GM12878 (cell line): ENCODE data around the gene ANP32B. TPM values are rescaled to one million over a fixed set of nuclear protein-coding genes. Genes with fewer than 3 reads are reported as not detected.
A peak's percentile ranks its signal among the peaks of the same experiment; 100 is the strongest.

ENCODE experiments used
- FOXK2 ChIP-seq: fragments of 450-650 bp; IDR thresholded peaks from 2 replicates; pipeline ENCODE4 v1.6.1; 2017; ENCODE audit warnings: mild to moderate bottlenecking, moderate library complexity
- HDGF ChIP-seq: fragments of 450-650 bp; IDR thresholded peaks from 2 replicates; pipeline ENCODE4 v1.6.1; 2016; ENCODE audit warnings: antibody characterized with exemption
- MAX ChIP-seq: IDR thresholded peaks from 2 replicates; pipeline ENCODE4 v1.6.1; 2012; ENCODE audit warnings: low read depth, low read length, improper control_type of control experiment
- NFYA ChIP-seq: IDR thresholded peaks from 2 replicates; pipeline ENCODE4 v1.6.1; 2011; ENCODE audit warnings: low read depth, mild to moderate bottlenecking, low read length, improper control_type of control experiment, borderline replicate concordance
- NFYB ChIP-seq: IDR thresholded peaks from 2 replicates; pipeline ENCODE4 v1.6.1; 2011; ENCODE audit warnings: low read depth, mild to moderate bottlenecking, low read length, improper control_type of control experiment, moderate library complexity; ENCODE audit not compliant: insufficient read depth
- NR2C2 ChIP-seq: IDR thresholded peaks from 2 replicates; pipeline ENCODE4 v1.6.1; 2011; ENCODE audit warnings: borderline replicate concordance, low read depth; ENCODE audit not compliant: control insufficient read depth, insufficient read length
- SIX5 ChIP-seq: IDR thresholded peaks from 2 replicates; pipeline ENCODE4 v1.6.1; 2011; ENCODE audit warnings: mild to moderate bottlenecking, low read depth, low read length, moderate library complexity; ENCODE audit not compliant: severe bottlenecking
- SMAD5 ChIP-seq: IDR thresholded peaks from 2 replicates; pipeline ENCODE4 v1.6.1; 2016; ENCODE audit warnings: antibody characterized with exemption, low read depth
- SREBF1 ChIP-seq: IDR thresholded peaks from 2 replicates; pipeline ENCODE4 v1.6.1; 2012; ENCODE audit warnings: mild to moderate bottlenecking, low read length
- YY1 ChIP-seq: IDR thresholded peaks from 2 replicates; pipeline ENCODE4 v1.6.1; 2011; ENCODE audit warnings: low read depth, mild to moderate bottlenecking, low read length
- ZNF207 ChIP-seq: fragments of 450-650 bp; IDR thresholded peaks from 2 replicates; pipeline ENCODE4 v1.6.1; 2014; ENCODE audit warnings: antibody characterized with exemption, mild to moderate bottlenecking, borderline replicate concordance
- ZNF622 ChIP-seq: fragments of 450-650 bp; IDR thresholded peaks from 2 replicates; pipeline ENCODE4 v1.6.1; 2017; ENCODE audit warnings: mild to moderate bottlenecking, inconsistent platforms
- ZSCAN29 ChIP-seq: fragments of 450-650 bp; IDR thresholded peaks from 2 replicates; pipeline ENCODE4 v1.6.1; 2017; ENCODE audit warnings: mild to moderate bottlenecking, moderate library complexity
- polyA plus RNA-seq, 11 experiments: library from polyadenylated mRNA; depleted of rRNA in 4 of 11; unstranded in 6 of 11; stranded (reverse) in 5 of 11; fragments of >200 nt; fragmentation: Nextera tagmentation in 4 of 11; fragmentation: Illumina TruSeq in 1 of 11; extraction: Ambion mirVana in 4 of 11; extraction: Trizol in 1 of 11; gene quantifications; 1 replicate in 1 of 11; 2 replicates in 10 of 11; pipeline versions ENCODE4 v1.2.1 to v1.2.3, GENCODE V29; 2011 to 2016; ENCODE audit warnings: inconsistent platforms in 2 of 11, missing spikeins in 2 of 11, low read depth in 1 of 11
- total RNA-seq, 4 experiments: library from RNA; depleted of rRNA in 3 of 4; stranded (reverse); fragments of >200 nt in 3 of 4; fragmentation: Illumina TruSeq in 1 of 4; extraction: Trizol in 1 of 4; gene quantifications; 2 replicates each; pipeline versions ENCODE4 v1.2.1 to v1.2.3, GENCODE V29; 2013 to 2021
- TF ChIP-seq, protein P1 (sequence below): fragments of 450-650 bp; formaldehyde crosslinking; IDR thresholded peaks from 2 replicates; pipeline ENCODE4 v1.4.0; 2022; ENCODE audit warnings: mild to moderate bottlenecking, moderate library complexity
- TF ChIP-seq, protein P2 (sequence below): fragments of 450-650 bp; IDR thresholded peaks from 2 replicates; pipeline ENCODE4 v1.6.1; 2017; ENCODE audit warnings: low read depth, mild to moderate bottlenecking, moderate library complexity
- TF ChIP-seq, protein P3 (sequence below): IDR thresholded peaks from 2 replicates; pipeline ENCODE4 v1.6.1; 2012; ENCODE audit warnings: improper control_type of control experiment, low read depth, low read length; ENCODE audit not compliant: insufficient replicate concordance
- TF ChIP-seq, protein P4 (sequence below): fragments of 450-650 bp; conservative IDR thresholded peaks from 2 replicates; pipeline ENCODE4 v1.6.1; 2017; ENCODE audit warnings: mild to moderate bottlenecking, moderate library complexity

ANP32B gene
- total and polyA plus RNA-seq, 10 of the 15 experiments (the other 5 are each of a cell fraction or from before 2014, with no cell fraction given) = 24.5 to 419 (median 171) TPM

- TF ChIP-seq, protein P1, sequence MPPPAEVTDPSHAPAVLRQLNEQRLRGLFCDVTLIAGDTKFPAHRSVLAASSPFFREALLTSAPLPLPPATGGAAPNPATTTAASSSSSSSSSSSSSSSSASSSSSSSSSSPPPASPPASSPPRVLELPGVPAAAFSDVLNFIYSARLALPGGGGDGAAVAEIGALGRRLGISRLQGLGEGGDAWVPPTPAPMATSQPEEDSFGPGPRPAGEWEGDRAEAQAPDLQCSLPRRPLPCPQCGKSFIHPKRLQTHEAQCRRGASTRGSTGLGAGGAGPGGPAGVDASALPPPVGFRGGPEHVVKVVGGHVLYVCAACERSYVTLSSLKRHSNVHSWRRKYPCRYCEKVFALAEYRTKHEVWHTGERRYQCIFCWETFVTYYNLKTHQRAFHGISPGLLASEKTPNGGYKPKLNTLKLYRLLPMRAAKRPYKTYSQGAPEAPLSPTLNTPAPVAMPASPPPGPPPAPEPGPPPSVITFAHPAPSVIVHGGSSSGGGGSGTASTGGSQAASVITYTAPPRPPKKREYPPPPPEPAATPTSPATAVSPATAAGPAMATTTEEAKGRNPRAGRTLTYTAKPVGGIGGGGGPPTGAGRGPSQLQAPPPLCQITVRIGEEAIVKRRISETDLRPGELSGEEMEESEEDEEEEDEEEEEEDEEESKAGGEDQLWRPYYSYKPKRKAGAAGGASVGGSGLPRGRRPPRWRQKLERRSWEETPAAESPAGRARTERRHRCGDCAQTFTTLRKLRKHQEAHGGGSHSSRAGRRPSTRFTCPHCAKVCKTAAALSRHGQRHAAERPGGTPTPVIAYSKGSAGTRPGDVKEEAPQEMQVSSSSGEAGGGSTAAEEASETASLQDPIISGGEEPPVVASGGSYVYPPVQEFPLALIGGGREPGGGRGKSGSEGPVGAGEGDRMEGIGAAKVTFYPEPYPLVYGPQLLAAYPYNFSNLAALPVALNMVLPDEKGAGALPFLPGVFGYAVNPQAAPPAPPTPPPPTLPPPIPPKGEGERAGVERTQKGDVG = no peak
- no peak for TF ChIP-seq ZNF622
- peak; percentile 91 for TF ChIP-seq MAX
- no peak for TF ChIP-seq FOXK2
- TF ChIP-seq HDGF = no peak
- TF ChIP-seq ZSCAN29 = peak; percentile 59; the same call in 1 of the 2 replicates
- TF ChIP-seq, protein P2, sequence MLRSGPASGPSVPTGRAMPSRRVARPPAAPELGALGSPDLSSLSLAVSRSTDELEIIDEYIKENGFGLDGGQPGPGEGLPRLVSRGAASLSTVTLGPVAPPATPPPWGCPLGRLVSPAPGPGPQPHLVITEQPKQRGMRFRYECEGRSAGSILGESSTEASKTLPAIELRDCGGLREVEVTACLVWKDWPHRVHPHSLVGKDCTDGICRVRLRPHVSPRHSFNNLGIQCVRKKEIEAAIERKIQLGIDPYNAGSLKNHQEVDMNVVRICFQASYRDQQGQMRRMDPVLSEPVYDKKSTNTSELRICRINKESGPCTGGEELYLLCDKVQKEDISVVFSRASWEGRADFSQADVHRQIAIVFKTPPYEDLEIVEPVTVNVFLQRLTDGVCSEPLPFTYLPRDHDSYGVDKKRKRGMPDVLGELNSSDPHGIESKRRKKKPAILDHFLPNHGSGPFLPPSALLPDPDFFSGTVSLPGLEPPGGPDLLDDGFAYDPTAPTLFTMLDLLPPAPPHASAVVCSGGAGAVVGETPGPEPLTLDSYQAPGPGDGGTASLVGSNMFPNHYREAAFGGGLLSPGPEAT = no peak
- TF ChIP-seq NFYA = no peak
- TF ChIP-seq NR2C2 = no peak
- no peak for TF ChIP-seq SREBF1
- TF ChIP-seq, protein P3, sequence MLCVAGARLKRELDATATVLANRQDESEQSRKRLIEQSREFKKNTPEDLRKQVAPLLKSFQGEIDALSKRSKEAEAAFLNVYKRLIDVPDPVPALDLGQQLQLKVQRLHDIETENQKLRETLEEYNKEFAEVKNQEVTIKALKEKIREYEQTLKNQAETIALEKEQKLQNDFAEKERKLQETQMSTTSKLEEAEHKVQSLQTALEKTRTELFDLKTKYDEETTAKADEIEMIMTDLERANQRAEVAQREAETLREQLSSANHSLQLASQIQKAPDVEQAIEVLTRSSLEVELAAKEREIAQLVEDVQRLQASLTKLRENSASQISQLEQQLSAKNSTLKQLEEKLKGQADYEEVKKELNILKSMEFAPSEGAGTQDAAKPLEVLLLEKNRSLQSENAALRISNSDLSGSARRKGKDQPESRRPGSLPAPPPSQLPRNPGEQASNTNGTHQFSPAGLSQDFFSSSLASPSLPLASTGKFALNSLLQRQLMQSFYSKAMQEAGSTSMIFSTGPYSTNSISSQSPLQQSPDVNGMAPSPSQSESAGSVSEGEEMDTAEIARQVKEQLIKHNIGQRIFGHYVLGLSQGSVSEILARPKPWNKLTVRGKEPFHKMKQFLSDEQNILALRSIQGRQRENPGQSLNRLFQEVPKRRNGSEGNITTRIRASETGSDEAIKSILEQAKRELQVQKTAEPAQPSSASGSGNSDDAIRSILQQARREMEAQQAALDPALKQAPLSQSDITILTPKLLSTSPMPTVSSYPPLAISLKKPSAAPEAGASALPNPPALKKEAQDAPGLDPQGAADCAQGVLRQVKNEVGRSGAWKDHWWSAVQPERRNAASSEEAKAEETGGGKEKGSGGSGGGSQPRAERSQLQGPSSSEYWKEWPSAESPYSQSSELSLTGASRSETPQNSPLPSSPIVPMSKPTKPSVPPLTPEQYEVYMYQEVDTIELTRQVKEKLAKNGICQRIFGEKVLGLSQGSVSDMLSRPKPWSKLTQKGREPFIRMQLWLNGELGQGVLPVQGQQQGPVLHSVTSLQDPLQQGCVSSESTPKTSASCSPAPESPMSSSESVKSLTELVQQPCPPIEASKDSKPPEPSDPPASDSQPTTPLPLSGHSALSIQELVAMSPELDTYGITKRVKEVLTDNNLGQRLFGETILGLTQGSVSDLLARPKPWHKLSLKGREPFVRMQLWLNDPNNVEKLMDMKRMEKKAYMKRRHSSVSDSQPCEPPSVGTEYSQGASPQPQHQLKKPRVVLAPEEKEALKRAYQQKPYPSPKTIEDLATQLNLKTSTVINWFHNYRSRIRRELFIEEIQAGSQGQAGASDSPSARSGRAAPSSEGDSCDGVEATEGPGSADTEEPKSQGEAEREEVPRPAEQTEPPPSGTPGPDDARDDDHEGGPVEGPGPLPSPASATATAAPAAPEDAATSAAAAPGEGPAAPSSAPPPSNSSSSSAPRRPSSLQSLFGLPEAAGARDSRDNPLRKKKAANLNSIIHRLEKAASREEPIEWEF = no peak
- TF ChIP-seq, protein P4, sequence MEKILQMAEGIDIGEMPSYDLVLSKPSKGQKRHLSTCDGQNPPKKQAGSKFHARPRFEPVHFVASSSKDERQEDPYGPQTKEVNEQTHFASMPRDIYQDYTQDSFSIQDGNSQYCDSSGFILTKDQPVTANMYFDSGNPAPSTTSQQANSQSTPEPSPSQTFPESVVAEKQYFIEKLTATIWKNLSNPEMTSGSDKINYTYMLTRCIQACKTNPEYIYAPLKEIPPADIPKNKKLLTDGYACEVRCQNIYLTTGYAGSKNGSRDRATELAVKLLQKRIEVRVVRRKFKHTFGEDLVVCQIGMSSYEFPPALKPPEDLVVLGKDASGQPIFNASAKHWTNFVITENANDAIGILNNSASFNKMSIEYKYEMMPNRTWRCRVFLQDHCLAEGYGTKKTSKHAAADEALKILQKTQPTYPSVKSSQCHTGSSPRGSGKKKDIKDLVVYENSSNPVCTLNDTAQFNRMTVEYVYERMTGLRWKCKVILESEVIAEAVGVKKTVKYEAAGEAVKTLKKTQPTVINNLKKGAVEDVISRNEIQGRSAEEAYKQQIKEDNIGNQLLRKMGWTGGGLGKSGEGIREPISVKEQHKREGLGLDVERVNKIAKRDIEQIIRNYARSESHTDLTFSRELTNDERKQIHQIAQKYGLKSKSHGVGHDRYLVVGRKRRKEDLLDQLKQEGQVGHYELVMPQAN = peak; percentile 81
- peak; percentile 38; the same call in 1 of the 2 replicates for TF ChIP-seq ZNF207
- TF ChIP-seq SMAD5 = no peak
- TF ChIP-seq NFYB = no peak
- no peak for TF ChIP-seq SIX5
- TF ChIP-seq YY1 = peak; percentile 91
Observed at GRCh38 chr9:97984188-97985057, 1.3 kb downstream of the ANP32B start (continued).
